ENCODE measurements around the gene REN. TPM values are rescaled to one million over a fixed set of nuclear protein-coding genes. Genes with fewer than 3 reads are reported as not detected.

REN gene
- total RNA-seq, 1 donor from 2014 or later, result 1.3 TPM

DNA sequence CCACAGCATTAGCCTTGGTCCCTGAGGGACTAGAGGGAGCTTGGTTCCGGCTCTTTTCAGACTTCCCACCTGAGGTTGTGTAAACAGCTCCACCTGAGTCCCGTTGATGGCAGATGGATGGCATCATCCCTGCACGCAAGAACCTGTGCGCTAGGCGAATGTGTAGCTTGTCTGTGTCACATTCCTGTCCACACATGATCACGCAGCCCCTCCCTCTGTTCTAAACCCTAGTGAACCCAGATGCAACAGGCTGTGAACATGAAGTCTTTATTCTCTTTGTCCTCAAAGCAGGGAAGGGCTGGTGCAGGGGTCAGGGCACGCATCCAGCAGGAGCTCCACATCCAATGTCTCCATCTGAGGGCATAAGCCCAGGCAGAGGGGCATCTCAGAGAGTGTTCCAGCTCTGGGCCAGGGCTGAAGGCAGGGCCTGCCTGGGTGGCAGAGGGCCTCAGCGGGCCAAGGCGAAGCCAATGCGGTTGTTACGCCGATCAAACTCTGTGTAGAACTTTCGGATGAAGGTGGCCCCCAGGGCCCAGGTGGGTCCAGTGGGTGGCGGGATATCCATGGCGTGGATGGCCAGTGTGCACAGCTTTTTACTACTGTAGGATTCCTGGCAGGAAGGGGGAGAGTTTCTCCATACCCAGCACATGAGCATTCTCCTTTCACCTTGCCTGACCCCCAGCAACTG is 11.4 kb downstream of the REN start:
- no peak for DNase-seq (ENCODE audit: low spot score)

DNA sequence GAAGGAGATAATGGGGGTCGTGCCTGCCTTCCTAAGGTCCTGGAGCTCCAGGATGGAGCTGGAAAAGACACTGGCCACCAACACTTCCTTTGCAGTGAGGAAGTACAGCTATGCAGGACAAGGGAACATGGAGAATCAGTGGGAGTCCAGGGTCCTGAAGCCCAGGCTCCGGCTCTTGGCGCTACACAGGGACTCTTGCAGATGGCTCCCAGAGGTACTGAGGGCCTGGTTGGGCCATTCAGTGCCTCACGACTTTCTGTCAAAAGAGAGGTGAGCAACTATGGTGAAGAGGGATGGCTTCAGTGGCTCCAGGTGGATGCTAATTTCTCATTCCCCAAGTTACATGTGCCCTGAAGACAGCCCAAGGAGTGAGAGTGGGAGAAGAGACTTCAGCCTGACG is 12.5 kb downstream of the REN start:
- no peak for DNase-seq (ENCODE audit: low spot score)

DNA sequence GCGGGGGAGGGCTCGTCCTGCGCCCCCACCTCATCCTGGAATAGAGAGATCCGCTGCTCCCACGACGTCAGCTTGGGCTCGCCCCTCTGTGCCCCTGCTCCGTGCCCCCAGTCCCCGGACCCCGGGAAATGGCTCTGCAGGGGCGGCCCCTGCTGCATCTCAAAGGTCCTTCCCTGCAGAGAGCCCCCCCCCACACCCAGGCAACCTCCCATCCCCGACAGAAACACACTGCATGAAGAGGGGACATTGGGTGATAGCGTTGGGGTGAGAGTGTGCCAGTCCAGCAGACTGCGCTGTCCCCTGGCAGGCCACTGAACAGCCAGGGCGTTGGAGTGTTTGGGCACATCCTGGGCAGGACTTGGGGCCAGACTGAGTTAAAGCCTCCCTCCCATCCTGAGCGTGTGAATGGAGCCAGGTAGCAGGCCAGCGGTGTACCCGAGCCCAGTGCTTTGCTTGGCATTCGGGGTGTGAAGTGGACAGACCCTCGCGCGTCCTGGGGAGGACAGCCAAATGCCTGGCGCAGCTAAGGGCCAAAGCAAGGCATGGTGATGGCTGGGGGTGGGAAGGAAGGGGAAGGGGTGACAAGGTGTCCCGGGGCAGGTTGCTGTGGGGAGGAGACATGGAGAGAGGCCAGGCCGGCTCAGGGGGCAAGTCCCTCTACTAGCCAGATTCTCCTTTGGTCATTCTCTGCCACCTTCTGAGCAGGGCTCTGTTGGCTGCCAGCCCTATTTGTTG is 13.7 kb downstream of the REN start:
- DNase-seq (ENCODE audit: low spot score), result no peak

DNA sequence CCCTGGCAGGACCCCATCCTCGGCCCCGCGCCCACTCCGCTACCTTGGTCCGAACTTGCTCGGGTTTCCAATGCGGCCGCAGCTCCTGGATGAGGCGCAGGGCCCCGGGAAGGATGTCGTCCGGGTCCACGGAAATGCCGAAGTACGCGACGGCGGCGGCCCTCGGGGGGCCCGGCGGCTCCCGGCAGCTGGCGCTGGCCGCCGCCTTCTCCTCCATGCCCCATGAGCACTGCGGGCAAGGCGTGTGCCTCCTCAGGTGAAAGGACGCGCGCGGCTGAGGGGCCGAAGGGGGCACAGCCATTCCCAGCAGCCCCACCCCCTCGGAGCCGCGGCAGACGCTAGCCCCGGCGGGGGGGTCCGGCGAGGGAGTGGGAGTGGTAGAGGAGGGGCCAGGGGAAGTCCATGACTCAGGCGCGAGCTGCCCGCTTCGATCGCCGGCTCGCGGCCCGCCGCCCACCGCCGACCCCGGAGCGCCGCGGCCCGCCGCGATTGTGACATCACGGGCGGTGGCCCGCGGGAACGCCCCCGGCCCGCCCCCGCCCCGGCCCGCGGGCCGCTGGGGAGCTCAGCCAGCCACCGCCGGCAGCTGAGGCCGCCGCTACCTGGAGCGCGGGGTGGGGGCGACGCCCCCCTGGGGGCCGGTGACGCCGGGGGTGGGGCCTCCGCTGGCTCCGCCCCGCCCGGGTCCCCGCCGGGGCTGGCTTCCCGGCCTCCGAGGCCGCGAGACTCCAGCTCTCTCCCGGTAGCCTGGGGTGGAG is 14.4 kb downstream of the REN start, which contains the start of gene ETNK2:
Gene ETNK2 (minus strand): TSS at position 493 of the 758 bp plus-strand sequence. CDS start 192 bp downstream, at position 301.
- no peak for DNase-seq (ENCODE audit: low spot score)

DNA sequence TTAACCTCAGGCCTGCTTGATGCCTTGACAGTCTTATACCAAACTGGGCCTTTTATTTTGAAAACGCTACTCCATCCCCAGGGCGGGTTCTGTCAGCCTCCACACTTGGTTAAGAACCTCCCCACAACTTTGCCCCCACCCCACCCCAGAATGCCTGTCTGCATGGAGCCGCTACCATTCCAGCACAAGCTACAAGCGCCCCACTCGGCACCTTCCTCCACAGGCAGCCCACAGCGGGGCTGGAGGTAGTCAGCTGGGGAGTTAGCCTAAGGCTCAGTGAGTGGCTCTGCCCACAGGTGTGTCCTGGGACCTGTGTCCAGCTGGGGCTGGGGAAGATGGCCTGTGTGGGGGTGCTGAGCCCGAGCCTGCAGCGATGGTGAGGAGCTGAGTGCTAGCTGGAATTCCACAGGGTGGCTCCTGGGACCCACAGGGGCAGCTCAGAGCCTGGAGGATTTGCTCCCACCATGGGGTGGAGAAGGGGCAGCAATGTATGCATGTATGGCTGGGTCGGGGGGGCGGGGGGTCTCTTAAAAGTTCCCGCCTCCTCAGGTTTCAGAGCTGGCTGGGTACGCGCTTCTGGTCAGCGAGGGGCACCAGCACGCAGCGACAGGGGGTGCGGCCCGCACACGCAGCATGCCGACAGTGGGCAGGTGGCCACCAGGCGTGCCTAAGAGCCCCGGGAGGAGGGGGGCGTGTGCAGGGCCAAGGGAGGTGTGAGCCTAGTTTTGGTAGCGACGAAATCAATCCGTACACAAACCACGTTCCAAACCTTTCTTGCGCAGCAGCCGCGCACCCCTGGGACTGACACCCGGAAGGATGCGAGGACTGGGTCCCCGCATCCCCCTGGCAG is 15.2 kb downstream of the REN start:
- DNase-seq (ENCODE audit: low spot score), result no peak

DNA sequence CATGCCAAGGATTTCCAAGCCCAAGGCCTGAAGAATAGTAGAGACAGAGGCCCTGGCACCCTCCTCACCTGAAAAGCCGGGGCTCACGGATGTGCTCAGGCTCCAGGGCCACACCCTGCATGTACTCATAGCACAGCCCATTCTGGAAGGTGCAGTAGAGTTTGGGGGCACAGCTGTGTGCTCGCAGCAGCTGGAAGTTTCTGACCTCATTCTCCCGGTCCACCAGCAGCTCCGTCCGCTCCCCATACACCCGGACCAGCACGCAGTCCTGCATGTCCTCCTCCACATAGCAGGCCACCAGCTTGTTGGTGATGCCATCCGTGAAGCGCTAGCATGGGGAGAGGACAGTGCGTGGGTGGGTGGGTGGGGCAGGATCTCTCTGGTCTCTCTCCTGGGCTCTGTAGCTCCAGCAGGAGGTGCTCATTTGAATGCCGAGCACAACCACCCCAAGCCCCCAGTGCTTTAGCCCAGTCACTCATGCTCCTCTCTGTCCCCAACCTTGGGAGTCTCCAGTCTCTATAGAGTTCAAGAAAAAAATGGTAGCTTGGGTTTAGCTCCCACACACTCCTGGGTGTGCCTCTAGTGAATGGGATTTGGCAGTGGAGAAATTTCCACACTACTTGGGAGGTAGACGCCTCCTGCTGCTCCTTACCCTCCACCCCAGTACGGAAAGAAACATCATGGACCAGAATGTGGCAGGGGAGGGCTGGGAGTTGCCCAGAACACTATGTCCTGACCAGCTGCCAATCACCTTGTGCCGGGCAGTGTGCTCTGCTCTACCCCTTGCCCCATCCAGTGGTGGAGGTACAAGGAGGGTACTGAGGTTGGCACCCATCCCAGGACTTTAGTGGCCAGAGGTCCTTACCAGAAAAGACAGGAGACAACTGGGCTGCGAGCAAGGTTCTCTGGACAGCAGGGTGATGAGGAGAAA is 16.2 kb downstream of the REN start:
- no peak for DNase-seq (ENCODE audit: low spot score)

DNA sequence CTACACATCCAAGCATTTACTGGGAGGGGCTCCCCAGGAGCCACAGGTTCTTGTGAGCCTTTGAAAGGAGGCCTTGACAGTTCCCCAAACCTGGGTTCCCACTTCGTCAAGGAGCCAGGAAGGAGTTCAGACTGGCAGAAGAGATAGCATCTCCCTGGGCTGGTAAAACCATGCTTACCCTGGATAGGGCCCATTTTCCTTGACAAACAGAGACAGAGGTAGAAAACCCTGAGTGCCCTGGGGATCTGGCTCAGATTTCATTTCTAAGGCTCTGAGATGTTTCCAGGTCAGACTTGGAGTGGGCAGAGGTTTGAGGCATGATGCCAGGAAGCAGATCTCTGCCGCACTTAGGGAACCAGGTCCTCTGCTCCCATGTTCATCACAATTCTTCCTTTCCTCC is 17.0 kb downstream of the REN start:
- no peak for DNase-seq (ENCODE audit: low spot score)

DNA sequence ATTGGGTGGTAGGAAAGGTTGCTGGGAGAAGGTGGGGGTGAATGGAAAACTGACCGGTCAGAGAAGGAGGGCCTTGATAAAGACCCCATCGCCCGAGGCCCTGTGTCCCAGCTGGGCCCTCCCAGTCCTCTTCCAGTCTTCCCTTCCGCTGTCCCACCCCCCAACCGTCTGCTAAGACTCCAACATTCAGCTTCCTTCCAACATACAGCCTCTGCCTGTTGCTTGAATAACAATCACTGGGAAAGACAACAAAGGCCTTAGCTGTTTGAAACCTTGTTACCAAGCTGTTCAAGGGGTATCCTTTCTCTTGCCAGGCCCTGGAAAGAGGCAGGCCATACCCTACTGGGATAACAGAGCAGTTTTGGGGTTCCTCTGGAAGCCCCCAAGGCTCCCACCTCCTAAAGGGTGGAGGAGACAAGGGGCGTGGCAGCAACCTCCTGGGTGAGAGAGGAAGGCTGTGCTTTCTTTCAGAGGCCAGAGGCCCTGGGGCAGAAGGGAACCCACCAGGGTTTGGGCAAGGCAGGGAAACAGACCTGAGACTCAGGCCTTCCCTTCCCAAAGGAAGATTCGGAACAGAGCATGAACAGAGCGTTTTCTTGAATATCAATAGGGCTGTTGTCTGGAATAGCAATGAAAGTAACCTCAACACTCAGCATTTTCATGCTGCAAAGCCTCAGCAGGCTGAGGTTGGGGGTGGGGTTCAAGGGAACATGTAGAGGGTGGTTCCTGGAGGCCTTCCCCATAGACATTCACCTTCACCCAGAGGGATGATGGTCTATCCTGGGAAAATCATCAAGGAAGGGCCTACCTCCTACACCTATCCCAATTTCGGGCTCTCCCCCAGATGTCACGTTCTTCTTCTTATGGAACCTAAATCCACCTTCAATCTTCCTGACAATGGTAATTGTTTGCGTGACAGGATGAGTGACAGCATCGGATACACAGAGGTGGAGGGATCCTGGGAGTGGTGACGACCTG is 18.4 kb downstream of the REN start:
- DNase-seq (ENCODE audit: low spot score), result no peak

DNA sequence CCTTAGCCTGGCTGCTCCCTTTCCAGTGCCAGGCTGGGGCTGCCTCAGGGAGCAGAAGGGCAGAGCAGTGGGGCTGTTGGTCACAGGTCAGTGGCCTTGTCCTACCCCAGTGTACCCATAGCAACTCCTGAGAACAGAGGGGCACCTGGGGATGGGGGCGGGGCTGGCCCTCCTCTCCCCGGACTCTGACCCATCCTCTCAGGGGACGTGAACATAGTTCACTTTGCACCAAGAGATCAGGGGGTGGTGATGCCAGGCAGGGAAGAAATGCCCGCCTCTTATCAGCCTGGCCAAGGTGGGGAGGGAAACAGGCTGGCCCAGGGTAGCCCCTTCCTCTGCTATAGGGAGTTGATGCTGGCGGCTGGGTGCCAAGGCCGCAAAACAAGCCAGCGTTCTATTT is 19.2 kb downstream of the REN start:
- no peak for DNase-seq (ENCODE audit: low spot score)

DNA sequence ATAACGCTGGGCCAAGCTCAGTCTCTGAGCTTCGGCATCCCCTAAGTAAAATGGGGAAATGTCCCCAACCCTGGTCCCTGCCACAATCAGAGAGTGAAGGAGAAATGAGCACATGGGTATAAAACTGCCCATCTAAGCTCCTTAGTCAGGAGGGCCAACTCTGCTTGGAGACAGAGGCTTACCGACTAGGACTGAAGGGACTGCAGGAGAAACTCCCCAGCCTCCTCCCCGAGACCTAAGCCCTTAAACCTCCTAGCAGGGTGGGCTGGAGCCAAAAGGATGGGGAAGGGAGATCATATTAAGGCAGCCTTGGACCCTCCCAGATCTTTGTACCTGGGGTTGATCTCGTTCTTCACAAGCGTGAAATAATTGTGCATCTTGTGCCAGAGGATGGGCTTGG is 19.8 kb downstream of the REN start:
- no peak for DNase-seq (ENCODE audit: low spot score)

DNA sequence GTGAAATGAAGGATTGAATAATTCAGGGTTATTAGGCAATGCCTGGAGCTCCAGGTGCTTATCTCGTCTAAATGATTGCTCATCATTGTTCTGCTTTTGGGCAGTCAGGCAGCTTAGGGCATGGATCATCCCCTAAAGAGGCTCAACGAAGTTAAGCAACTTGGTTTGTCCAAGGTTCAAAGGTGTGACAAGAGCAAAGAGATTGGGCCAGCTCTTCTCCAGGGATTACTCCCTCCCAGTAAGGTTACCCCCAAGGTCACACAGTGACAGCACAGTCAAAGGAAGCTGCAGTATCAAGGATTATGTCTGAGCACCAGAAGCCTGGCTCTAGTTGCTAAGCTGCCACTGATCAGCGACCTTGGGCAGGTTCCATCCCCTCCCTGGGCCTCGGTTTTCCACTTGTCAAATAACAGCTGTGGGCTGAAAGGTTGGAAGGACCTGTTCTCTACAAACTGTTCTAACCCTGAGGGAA is 21.1 kb downstream of the REN start:
- DNase-seq (ENCODE audit: low spot score), result no peak

DNA sequence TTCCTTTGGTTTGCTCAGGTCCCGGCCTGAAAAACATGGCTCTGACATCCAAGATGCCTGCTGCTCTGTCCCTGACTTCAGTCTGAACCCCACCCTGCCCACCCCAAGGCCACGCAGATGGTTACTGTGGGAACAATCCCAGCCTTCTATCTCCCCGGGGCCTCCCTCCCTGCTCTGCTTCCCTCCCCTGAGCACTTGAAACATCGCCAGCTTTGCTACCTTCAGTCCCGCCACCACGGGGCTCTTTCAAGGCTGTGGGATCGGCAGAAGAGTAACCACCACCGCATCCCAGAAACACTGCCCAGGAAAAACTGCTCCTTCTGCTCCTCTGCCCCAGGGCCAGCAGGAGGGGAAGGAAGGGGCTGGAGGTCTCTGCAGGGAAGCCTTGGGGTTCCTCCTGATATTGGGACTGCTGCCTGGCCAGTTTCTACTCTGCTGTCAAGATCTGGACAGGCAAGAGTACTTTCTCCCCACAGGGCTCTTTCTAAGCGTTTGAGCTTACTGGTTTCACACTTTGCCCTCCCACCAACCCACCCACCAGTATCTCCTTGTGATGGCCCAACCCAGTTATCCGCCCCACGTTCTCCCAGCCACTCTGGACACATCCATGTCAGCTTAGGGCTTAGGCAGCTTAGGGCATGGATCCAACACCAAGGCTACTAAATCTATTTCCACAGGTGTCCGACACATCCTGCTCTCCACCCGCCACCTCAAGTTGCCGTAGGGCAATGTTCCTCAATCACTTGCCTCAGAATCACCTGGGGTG is 22.7 kb downstream of the REN start:
- no peak for DNase-seq (ENCODE audit: low spot score)

DNA sequence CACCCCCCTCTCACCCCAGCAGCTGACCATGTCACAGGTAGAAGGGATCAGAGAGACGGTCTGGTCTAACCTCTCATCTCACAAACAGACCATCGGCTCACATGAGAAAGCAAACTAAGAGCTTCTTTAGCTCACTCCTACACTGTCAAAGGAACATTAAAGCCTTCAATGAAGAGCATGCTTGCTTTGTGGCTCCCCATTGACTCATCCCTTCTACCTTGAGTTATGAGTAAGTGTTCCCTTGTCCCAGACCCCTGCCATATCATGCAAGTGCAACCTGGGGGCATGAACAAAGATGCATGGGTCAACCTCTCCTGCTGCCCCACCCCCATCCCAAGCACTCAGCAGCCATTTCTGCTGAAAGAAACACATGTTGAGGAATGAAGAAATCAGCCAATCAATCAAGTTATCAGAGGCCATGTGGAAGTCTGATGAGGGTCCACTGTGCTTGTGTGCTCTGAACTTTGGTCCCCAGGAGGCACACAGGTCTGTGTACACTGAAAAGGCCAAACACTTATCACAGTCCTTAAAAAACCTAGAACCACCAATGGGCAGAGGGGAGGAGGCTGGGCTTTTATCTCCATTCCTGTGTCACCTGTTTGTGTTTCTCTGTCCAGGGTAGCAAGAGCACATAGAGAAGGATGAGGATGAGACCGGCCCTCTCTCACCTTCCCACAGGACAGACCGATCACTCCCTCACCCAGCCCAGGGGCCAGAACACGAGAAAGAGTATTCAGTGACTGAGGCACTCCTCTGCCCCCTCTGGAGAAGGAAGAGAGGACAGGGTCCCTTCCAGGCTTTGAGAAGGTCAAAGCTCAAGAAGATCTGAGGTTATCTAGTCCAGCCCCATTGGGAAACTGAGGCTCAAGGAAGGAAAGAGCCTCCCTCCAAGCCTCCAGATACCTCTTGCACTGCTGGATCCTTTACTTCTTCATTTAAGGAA is 23.8 kb downstream of the REN start:
- no peak for DNase-seq (ENCODE audit: low spot score)

DNA sequence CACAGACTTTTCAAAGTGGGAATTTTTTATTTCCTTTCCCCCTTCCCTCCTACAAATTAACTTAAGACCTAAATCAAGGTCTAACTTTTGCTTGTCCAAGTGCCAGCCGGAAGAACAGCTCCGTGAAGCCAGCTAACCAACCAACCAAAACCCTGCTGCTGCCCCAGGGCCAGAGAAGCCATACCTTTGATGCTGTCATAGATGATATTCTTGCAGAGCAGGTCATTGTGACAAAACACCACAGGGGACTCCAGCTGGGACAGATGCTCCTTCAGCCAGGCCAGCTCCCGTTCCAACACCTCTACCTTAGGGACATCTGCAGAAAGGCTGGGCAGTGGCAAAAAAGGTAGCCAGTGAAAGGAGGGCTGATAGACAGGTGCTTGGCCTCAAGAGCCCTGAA is 25.0 kb downstream of the REN start:
- no peak for DNase-seq (ENCODE audit: low spot score)

DNA sequence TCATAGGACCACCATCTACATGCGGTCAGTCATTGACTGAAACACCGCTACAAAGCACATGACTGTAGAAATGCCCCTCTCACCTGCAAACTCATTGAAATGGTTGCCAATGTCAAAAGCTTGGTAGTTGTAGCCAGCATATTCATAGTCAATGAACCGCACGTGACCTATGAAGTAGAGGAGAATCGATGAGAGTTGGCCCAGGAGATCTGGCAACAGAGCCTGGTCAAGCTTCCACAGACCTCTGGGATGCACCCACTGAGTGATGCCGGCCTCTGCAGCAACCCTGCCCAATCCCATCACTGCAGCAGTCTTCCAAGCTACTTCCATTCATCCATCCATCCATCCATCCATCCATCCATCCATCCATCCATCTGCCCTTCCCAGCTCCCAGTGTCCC is 26.2 kb downstream of the REN start:
- no peak for DNase-seq (ENCODE audit: low spot score)

DNA sequence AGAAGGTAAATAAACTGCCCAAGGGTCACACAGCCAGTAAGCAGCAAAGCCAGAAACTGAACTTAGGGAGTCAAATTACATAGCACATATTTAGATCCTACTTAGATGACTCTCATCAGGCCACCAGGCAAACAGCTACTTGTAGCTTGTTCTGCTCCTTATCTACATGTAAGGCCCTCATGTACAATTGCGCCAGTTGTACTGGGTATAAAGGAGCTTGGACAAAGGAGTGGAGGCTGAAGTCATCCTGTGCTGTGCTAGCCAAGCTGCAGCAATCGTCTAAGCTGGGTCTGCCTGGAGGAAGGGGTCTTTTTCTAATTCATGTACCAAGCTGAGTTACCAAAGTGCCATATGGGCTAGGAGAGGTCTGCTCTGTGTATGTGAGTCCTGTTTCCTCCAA is 27.0 kb downstream of the REN start:
- no peak for DNase-seq (ENCODE audit: low spot score)

DNA sequence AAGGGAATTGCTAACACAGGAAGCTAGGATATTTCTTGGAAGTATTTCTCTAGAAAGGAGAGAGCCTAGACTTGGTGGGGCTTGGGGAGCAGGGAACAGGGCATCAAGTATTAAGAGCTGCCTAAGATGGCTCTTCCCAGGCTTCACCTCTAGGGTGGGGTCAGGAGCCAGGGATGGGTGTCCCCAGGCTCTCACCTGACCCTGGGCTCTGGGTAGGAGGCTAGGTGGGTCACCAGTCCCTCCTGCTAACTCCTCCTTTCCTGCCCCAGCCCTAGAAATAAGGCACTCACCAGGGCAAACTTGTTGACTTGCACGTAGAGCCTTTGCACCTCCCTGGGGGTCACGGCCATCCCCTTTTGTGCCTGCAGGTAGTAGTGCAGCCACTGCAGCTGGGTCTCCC is 29.3 kb downstream of the REN start:
- DNase-seq (ENCODE audit: low spot score), result no peak
